ENCODE data around the gene RRH. TPM values are rescaled to one million over a fixed set of nuclear protein-coding genes. Genes with fewer than 3 reads are reported as not detected.

RRH gene
- polyA plus RNA-seq, 1 donor (not counting 4 experiments of a cell fraction or from before 2014, with no cell fraction given) = 0.20 TPM

- no peak overlapping the region for H2AFZ ChIP-seq (ENCODE audit: control insufficient read depth, low read length)
- H3K4me1 ChIP-seq (ENCODE audit: control insufficient read depth, extremely low read depth, insufficient read depth, low read length) = peaks cover 4% of the 10 kb centered on the region
- dilution Hi-C loops (cut with MboI; ENCODE audit: extremely low pct_ligation_motif_present, low sequenced_read_pairs) = no loop called here
- peaks cover 12% of the 10 kb centered on the region for H3K79me2 ChIP-seq (ENCODE audit: control insufficient read depth, insufficient read depth, low read length)
- no peak overlapping the region for H3K4me3 ChIP-seq (ENCODE audit: control insufficient read depth in 2 of 3, extremely low read depth in 1 of 3, insufficient read depth in 2 of 3, low read depth in 1 of 3, low read length in 3 of 3)
- TF ChIP-seq CTCF (optimal IDR thresholded peaks at IDR 0.05 in 1 of 3, IDR thresholded peaks at IDR 0.05 in 1 of 3, conservative IDR thresholded peaks at IDR 0.05 in 1 of 3; ENCODE audit: extremely low read depth in 1 of 3, insufficient read depth in 2 of 3, low read length in 3 of 3) (no peak), EZH2 (IDR thresholded peaks at IDR 0.05; ENCODE audit: low read length) (no peak)
- H3K9ac ChIP-seq (ENCODE audit: control insufficient read depth, extremely low read depth, insufficient read depth, low read length) = no peak overlapping the region
- peak overlapping the region; percentile 3 for H3K4me2 ChIP-seq (ENCODE audit: control insufficient read depth, extremely low read depth, insufficient read depth, low read depth, low read length)
- FAIRE-seq (no peak), DNase-seq (ENCODE audit: low read depth, low spot score) (no peak)
- no peaks in the 10 kb centered on the region for H3K27me3 ChIP-seq (ENCODE audit: control insufficient read depth, extremely low read depth, insufficient read depth, low read length)
- no peaks in the 10 kb centered on the region for H4K20me1 ChIP-seq (ENCODE audit: control insufficient read depth, extremely low read depth, insufficient read depth, low read length)
- H3K9me3 ChIP-seq (ENCODE audit: control insufficient read depth, low read depth, low read length) = no peaks in the 10 kb centered on the region
- H3K36me3 ChIP-seq (ENCODE audit: control insufficient read depth in 2 of 2, extremely low read depth in 1 of 2, insufficient read depth in 2 of 2, low read length in 2 of 2) = no peaks in the 10 kb centered on the region
- no peak overlapping the region for H3K27ac ChIP-seq (ENCODE audit: control insufficient read depth, insufficient read depth, low read length)
- no peaks in the 10 kb centered on the region for H3K9me1 ChIP-seq (ENCODE audit: control insufficient read depth, extremely low read depth, insufficient read depth, low read length)
Observed at GRCh38 chr4:109811707-109812106, 16.1 kb upstream of the RRH start.

DNA sequence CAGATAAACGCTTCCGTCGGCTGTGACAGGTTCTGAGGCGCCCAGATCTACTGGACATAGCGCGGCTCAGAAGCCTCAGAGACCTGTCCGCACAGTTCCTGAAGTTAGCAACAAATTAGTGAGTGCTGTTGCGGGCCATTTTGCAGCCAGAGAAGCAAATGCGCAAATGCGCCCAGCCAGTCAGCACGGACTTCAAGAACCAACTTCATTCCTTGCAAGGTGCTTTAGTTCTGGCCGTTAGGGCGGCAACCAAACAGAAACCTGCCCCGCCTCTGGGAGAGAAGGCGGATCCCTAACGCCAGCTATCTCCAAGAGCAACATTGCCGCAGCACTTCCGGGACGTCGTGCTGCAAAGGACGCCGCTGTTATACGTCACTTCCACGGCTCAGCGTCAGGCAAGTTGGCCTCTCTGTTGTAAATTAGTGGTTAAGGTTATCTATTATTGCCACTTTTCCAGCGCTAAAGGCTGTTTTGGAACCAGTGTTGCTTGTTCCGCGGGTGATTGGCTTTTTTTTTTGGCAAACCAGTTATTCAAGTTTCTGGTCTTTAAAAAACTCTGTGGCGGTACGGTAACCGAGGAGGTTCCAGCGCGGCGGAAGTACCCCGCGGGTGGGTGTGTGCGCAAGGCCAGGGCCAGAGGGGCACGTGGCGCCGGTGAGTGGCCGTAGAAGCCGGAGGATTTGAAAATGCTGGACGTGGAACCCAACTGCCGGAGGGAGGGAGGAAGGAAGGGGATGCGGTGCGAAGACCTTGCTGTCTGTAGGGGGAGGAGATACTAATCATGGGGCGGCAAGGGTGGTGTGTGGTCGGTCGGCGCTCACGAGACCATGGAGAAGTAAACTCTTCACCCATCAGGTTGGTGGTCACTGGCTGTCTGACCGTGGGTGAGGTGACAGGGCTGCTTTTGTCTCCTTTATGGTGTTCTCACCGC is 12.4 kb upstream of the RRH start, which contains the start of gene GAR1:
Gene GAR1, plus strand, starts transcription at position 612 of the 931 bp plus-strand sequence. CDS start 403 bp downstream, outside the sequence.
- no peaks in the 10 kb centered on the region for H3K27me3 ChIP-seq (ENCODE audit: control insufficient read depth, extremely low read depth, insufficient read depth, low read length)
- no peaks in the 10 kb centered on the region for H3K9me3 ChIP-seq (ENCODE audit: control insufficient read depth, low read depth, low read length)
- peak within 1 kb of the TSS; percentile 99 for H3K27ac ChIP-seq (ENCODE audit: control insufficient read depth, insufficient read depth, low read length)
- H3K9ac ChIP-seq (ENCODE audit: control insufficient read depth, extremely low read depth, insufficient read depth, low read length) = peak within 1 kb of the TSS; percentile 97
- no peaks in the 10 kb centered on the region for H3K9me1 ChIP-seq (ENCODE audit: control insufficient read depth, extremely low read depth, insufficient read depth, low read length)
- H3K79me2 ChIP-seq (ENCODE audit: control insufficient read depth, insufficient read depth, low read length) = peaks cover 42% of the 10 kb centered on the region
- no peaks in the 10 kb centered on the region for H4K20me1 ChIP-seq (ENCODE audit: control insufficient read depth, extremely low read depth, insufficient read depth, low read length)
- H3K4me2 ChIP-seq (ENCODE audit: control insufficient read depth, extremely low read depth, insufficient read depth, low read depth, low read length) = peak within 1 kb of the TSS; percentile 90
- FAIRE-seq (peak; percentile 94), DNase-seq (ENCODE audit: low read depth, low spot score) (peak; percentile 36)
- H3K4me1 ChIP-seq (ENCODE audit: control insufficient read depth, extremely low read depth, insufficient read depth, low read length) = peaks cover 14% of the 10 kb centered on the region
- TF ChIP-seq CTCF (optimal IDR thresholded peaks at IDR 0.05 in 1 of 3, IDR thresholded peaks at IDR 0.05 in 1 of 3, conservative IDR thresholded peaks at IDR 0.05 in 1 of 3; ENCODE audit: extremely low read depth in 1 of 3, insufficient read depth in 2 of 3, low read length in 3 of 3) (no peak), EZH2 (IDR thresholded peaks at IDR 0.05; ENCODE audit: low read length) (no peak)
- H3K4me3 ChIP-seq (ENCODE audit: control insufficient read depth in 2 of 3, extremely low read depth in 1 of 3, insufficient read depth in 2 of 3, low read depth in 1 of 3, low read length in 3 of 3) = peak within 1 kb of the TSS; percentile 94 to 98 (median 96)
- H3K36me3 ChIP-seq (ENCODE audit: control insufficient read depth in 2 of 2, extremely low read depth in 1 of 2, insufficient read depth in 2 of 2, low read length in 2 of 2) = peaks cover 4 to 12% of the 10 kb centered on the region in 2 experiments
- peak within 1 kb of the TSS; percentile 99 for H2AFZ ChIP-seq (ENCODE audit: control insufficient read depth, low read length)
- dilution Hi-C loops (cut with MboI; ENCODE audit: extremely low pct_ligation_motif_present, low sequenced_read_pairs) = no loop called here

Data from keratinocyte (primary cell).